Measurements from ENCODE around the gene PNLDC1.

PNLDC1 gene

GRCh38 chr6:159833556-159833955, 33.5 kb downstream of the PNLDC1 start:
- TF ChIP-seq CTCF (conservative IDR thresholded peaks at IDR 0.05) = no peak
- no peak overlapping the region for H3K27ac ChIP-seq

- TF ChIP-seq CTCF (conservative IDR thresholded peaks at IDR 0.05) = no peak
- no peak overlapping the region for H3K27ac ChIP-seq
Measured at GRCh38 chr6:159833997-159834603, 34.0 kb downstream of the PNLDC1 start.

- TF ChIP-seq CTCF (conservative IDR thresholded peaks at IDR 0.05) = no peak
Measured at GRCh38 chr6:159836718-159837490, 36.8 kb downstream of the PNLDC1 start.

GRCh38 chr6:159837511-159837910, 37.4 kb downstream of the PNLDC1 start:
- H3K27ac ChIP-seq = no peak overlapping the region
- no peak for TF ChIP-seq CTCF (conservative IDR thresholded peaks at IDR 0.05)

More at GRCh38 chr6:159836718-159837490, 36.8 kb downstream of the PNLDC1 start:
- no peak overlapping the region for H3K27ac ChIP-seq

- no peak overlapping the region for H3K27ac ChIP-seq
- TF ChIP-seq CTCF (conservative IDR thresholded peaks at IDR 0.05) = no peak
Measured at GRCh38 chr6:159838020-159838744, 38.1 kb downstream of the PNLDC1 start.

GRCh38 chr6:159842035-159842434, 42.0 kb downstream of the PNLDC1 start:
- H3K27ac ChIP-seq = no peak overlapping the region
- peak; percentile 64 for TF ChIP-seq CTCF (conservative IDR thresholded peaks at IDR 0.05)
